Activated naive CD4-positive, alpha-beta T cell treated with anti-CD3 and anti-CD28 coated beads, Interleukin-2, amount 10 ng/mL, durations not matched to agents 7 days and 5 days (primary cell): ENCODE data around the gene NTN4.
"Not testable (repeated sequence)": the region's sequence is repeated elsewhere in the genome, so short reads cannot be mapped to it uniquely, and the experiment has no call there.

Experiments used
- CTCF ChIA-PET: fragments of 350-600 bp; sonication (Branson Sonifier 250); formaldehyde crosslinking; loops from one replicate; lab custom pipeline; 2021; ENCODE audit warnings: antibody characterized with exemption; lab: Charles Lee
- DNase-seq: peaks from one replicate; pipeline ENCODE4 v3.0.0-alpha.2; 2020
- H3K27ac Mint-ChIP-seq: one replicate; pipeline ENCODE4 v1.8.0; 2021; ENCODE audit warnings: mild to moderate bottlenecking, moderate library complexity, mixed read lengths
- H3K27me3 Mint-ChIP-seq: one replicate; pipeline ENCODE4 v1.8.0; 2021; ENCODE audit warnings: mild to moderate bottlenecking, mixed read lengths
- H3K36me3 Mint-ChIP-seq: one replicate; pipeline ENCODE4 v1.8.0; 2021; ENCODE audit warnings: mixed read lengths
- H3K4me1 Mint-ChIP-seq: one replicate; pipeline ENCODE4 v1.8.0; 2021; ENCODE audit warnings: mixed read lengths
- H3K4me3 Mint-ChIP-seq: one replicate; pipeline ENCODE4 v1.8.0; 2021; ENCODE audit warnings: mild to moderate bottlenecking, moderate library complexity, mixed read lengths
- H3K9me3 Mint-ChIP-seq: one replicate; pipeline ENCODE4 v1.8.0; 2021; ENCODE audit warnings: mixed read lengths

NTN4 gene

GRCh38 chr12:95742586-95742985, 48.0 kb downstream of the NTN4 start:
- H3K4me1 Mint-ChIP-seq = no peaks in the 10 kb centered on the region
- no peaks in the 10 kb centered on the region for H3K9me3 Mint-ChIP-seq
- CTCF ChIA-PET = no interaction called here
- no peak overlapping the region for H3K27ac Mint-ChIP-seq
- no peak for DNase-seq
- H3K36me3 Mint-ChIP-seq = no peaks in the 10 kb centered on the region
- peaks cover 12% of the 10 kb centered on the region for H3K27me3 Mint-ChIP-seq
- no peak overlapping the region for H3K4me3 Mint-ChIP-seq

GRCh38 chr12:95741635-95742034, 48.9 kb downstream of the NTN4 start:
- Mint-ChIP-seq H3K4me3 (no peak overlapping the region), H3K27me3 (peaks cover 11% of the 10 kb centered on the region), H3K27ac (no peak overlapping the region), H3K36me3 (no peaks in the 10 kb centered on the region), H3K9me3 (no peaks in the 10 kb centered on the region), H3K4me1 (no peaks in the 10 kb centered on the region)
- DNase-seq = no peak
- CTCF ChIA-PET = interaction anchor here (0.7 kb wide), 1 partner anchor 316 kb away, joined by 3 read pairs; no protein-coding TSS in a partner anchor

- Mint-ChIP-seq H3K4me1 (no peaks in the 10 kb centered on the region), H3K27ac (no peak overlapping the region), H3K4me3 (no peak overlapping the region), H3K9me3 (no peaks in the 10 kb centered on the region), H3K36me3 (no peaks in the 10 kb centered on the region), H3K27me3 (peaks cover 7% of the 10 kb centered on the region)
- CTCF ChIA-PET = no interaction called here
- DNase-seq = no peak
Measured at GRCh38 chr12:95740751-95741150, 49.8 kb downstream of the NTN4 start.

- H3K27me3 Mint-ChIP-seq = peaks cover 7% of the 10 kb centered on the region
- no peak for DNase-seq
- no peak overlapping the region for H3K27ac Mint-ChIP-seq
- no peaks in the 10 kb centered on the region for H3K9me3 Mint-ChIP-seq
- H3K4me3 Mint-ChIP-seq = no peak overlapping the region
- no peaks in the 10 kb centered on the region for H3K4me1 Mint-ChIP-seq
- H3K36me3 Mint-ChIP-seq = no peaks in the 10 kb centered on the region
- CTCF ChIA-PET = interaction anchor here (1.1 kb wide), 1 partner anchor 25 kb away, joined by 4 read pairs; no protein-coding TSS in a partner anchor
Measured at GRCh38 chr12:95739561-95740313, 50.8 kb downstream of the NTN4 start.

GRCh38 chr12:95738024-95738611, 52.4 kb downstream of the NTN4 start:
- CTCF ChIA-PET = no interaction called here
- DNase-seq = no peak
- Mint-ChIP-seq H3K36me3 (no peaks in the 10 kb centered on the region), H3K9me3 (no peaks in the 10 kb centered on the region), H3K4me1 (no peaks in the 10 kb centered on the region), H3K27me3 (peaks cover 7% of the 10 kb centered on the region), H3K4me3 (no peak overlapping the region), H3K27ac (no peak overlapping the region)

DNA sequence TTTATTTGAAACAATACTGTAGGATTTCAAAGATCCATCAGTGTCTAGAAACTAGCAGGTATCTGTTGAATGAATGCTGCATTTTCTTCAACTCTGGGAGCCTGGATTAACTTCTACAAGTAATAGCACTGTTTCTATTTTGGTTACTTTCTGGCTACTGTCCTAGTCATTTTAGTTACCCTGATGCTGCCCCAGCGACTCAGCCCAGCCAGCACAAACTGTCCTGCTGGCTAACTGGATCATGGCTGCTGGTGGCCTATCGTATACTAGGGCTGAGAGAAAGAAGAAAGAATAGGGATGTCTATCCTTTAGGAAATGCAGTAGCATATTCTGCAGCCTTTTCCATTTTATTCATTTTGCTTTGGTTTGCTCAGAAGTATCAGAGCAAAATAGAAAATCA, 53.9 kb downstream of the NTN4 start:
- Mint-ChIP-seq H3K36me3 (no peaks in the 10 kb centered on the region), H3K27ac (no peak overlapping the region), H3K9me3 (no peaks in the 10 kb centered on the region), H3K4me1 (no peaks in the 10 kb centered on the region), H3K27me3 (peaks cover 12% of the 10 kb centered on the region), H3K4me3 (no peak overlapping the region)
- DNase-seq = no peak
- CTCF ChIA-PET = no interaction called here

- H3K27me3 Mint-ChIP-seq = peaks cover 12% of the 10 kb centered on the region
- DNase-seq, CTCF ChIA-PET, H3K27ac Mint-ChIP-seq, H3K9me3 Mint-ChIP-seq, H3K36me3 Mint-ChIP-seq, H3K4me3 Mint-ChIP-seq, H3K4me1 Mint-ChIP-seq: not testable (repeated sequence)
Measured at GRCh38 chr12:95735728-95736127, 54.8 kb downstream of the NTN4 start.

GRCh38 chr12:95733141-95733825, 57.3 kb downstream of the NTN4 start:
- no peak for DNase-seq
- Mint-ChIP-seq H3K36me3 (no peaks in the 10 kb centered on the region), H3K27ac (no peak overlapping the region), H3K4me3 (no peak overlapping the region), H3K9me3 (no peaks in the 10 kb centered on the region), H3K27me3 (peaks cover 8% of the 10 kb centered on the region), H3K4me1 (no peaks in the 10 kb centered on the region)
- CTCF ChIA-PET = no interaction called here

GRCh38 chr12:95731519-95731958, 59.0 kb downstream of the NTN4 start:
- H3K36me3 Mint-ChIP-seq = no peaks in the 10 kb centered on the region
- no peak for DNase-seq
- CTCF ChIA-PET = no interaction called here
- peaks cover 6% of the 10 kb centered on the region for H3K9me3 Mint-ChIP-seq
- H3K27me3 Mint-ChIP-seq = peaks cover 8% of the 10 kb centered on the region
- no peaks in the 10 kb centered on the region for H3K4me1 Mint-ChIP-seq
- H3K4me3 Mint-ChIP-seq = no peak overlapping the region
- no peak overlapping the region for H3K27ac Mint-ChIP-seq

DNA sequence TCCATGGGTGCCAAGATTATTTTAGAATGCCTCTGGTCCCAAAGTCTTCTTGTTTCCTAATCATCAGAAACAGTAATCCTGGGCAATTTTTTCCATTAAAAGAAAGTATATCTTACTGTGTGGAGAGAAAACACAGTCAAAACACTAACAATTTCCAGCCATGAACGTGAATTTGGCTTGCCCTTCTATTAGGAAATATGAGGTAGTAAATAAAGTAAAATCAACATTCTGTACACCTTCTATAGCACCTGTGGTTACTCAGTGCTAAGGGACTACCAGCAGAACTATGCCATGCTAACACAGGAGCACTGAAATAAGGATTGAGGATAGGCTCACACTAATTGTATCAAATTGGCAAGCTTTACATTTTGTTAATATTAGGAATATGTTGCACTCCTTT, 60.1 kb downstream of the NTN4 start:
- no peak overlapping the region for H3K4me3 Mint-ChIP-seq
- CTCF ChIA-PET = no interaction called here

DNA sequence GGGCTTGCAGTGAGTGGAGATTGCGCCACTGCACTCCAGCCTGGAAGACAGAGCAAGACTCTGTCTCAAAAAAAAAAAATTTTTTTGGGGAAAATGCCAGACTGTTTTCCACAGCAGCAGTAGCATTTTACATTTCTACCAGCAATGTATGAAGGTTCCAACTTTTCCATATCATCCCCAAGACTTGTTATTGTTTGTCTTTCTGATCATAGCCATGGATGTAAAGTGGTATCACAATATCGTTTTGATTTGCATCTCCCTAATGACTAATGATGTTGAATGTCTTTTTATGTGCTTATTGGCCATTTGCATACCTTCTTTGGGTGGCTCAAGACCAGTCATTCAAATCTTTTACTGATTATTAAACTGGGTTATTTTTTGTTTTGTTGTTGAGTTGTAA, 63.7 kb downstream of the NTN4 start:
- H3K4me1 Mint-ChIP-seq = no peaks in the 10 kb centered on the region

More for the DNA sequence above, 60.1 kb downstream of the NTN4 start:
- DNase-seq = no peak
- Mint-ChIP-seq H3K4me1 (no peaks in the 10 kb centered on the region), H3K27ac (no peak overlapping the region), H3K36me3 (no peaks in the 10 kb centered on the region), H3K9me3 (peaks cover 10% of the 10 kb centered on the region), H3K27me3 (peaks cover 8% of the 10 kb centered on the region)

DNA sequence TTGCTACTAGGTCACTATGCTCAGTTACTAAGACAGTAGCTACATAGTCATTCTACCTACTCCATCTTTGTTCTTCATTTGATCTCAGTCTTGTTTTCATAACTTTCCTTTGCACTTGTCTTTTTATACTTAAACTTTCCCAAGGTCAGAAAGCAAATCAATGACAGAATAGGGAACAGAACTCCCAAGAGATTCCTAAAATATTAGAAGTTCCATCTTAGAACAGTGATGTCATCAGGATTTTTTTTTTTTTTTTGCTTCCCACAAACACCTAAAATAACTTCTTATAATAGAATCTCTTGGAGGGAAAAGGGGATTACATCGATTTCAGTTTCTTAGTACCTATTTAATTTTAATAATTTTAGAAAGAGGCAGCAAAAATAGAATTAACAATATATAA, 65.8 kb downstream of the NTN4 start:
- H3K27me3 Mint-ChIP-seq = peaks cover 4% of the 10 kb centered on the region
- CTCF ChIA-PET = no interaction called here

More for the DNA sequence above, 63.7 kb downstream of the NTN4 start:
- Mint-ChIP-seq H3K27ac (no peak overlapping the region), H3K27me3 (peaks cover 4% of the 10 kb centered on the region), H3K4me3 (no peak overlapping the region), H3K36me3 (no peaks in the 10 kb centered on the region), H3K9me3 (peaks cover 10% of the 10 kb centered on the region)
- DNase-seq = no peak
- CTCF ChIA-PET = no interaction called here

GRCh38 chr12:95723693-95724384, 66.7 kb downstream of the NTN4 start:
- no peak for DNase-seq
- no peaks in the 10 kb centered on the region for H3K4me1 Mint-ChIP-seq
- no peak overlapping the region for H3K27ac Mint-ChIP-seq
- peaks cover 2% of the 10 kb centered on the region for H3K27me3 Mint-ChIP-seq
- H3K9me3 Mint-ChIP-seq = peaks cover 10% of the 10 kb centered on the region
- no peak overlapping the region for H3K4me3 Mint-ChIP-seq
- H3K36me3 Mint-ChIP-seq = no peaks in the 10 kb centered on the region
- CTCF ChIA-PET = no interaction called here

More for the DNA sequence above, 65.8 kb downstream of the NTN4 start:
- Mint-ChIP-seq H3K9me3 (peaks cover 10% of the 10 kb centered on the region), H3K27ac (no peak overlapping the region), H3K36me3 (no peaks in the 10 kb centered on the region), H3K4me1 (no peaks in the 10 kb centered on the region), H3K4me3 (no peak overlapping the region)
- DNase-seq = no peak

DNA sequence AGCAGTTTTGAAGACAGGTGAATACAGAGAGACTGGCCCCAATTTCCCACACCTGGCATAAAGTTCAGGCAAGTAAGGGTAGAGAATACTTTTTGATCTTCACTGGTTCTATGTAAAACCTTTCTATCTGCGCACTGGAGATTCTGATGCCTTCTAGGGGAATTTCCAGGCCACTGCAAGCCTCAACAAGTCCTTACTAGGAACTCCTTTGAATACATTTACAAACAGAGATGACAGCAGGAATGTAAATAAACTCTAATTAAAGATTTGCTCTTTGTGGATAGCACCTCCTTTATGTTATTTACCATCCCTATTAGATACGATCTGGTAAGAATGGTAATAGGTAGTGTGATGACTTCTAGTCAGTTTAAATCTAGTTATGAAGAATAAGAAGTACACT, 69.2 kb downstream of the NTN4 start:
- no peaks in the 10 kb centered on the region for H3K4me1 Mint-ChIP-seq
- H3K4me3 Mint-ChIP-seq = no peak overlapping the region
- no peaks in the 10 kb centered on the region for H3K27me3 Mint-ChIP-seq
- CTCF ChIA-PET = no interaction called here
- H3K9me3 Mint-ChIP-seq = peaks cover 2% of the 10 kb centered on the region
- H3K36me3 Mint-ChIP-seq = no peaks in the 10 kb centered on the region
- no peak for DNase-seq
- H3K27ac Mint-ChIP-seq = no peak overlapping the region
